ENCODE data around the gene NQO2.
A peak's percentile ranks its signal among the peaks of the same experiment; 100 is the strongest.

The NQO2 gene, protein sequence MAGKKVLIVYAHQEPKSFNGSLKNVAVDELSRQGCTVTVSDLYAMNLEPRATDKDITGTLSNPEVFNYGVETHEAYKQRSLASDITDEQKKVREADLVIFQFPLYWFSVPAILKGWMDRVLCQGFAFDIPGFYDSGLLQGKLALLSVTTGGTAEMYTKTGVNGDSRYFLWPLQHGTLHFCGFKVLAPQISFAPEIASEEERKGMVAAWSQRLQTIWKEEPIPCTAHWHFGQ

DNA sequence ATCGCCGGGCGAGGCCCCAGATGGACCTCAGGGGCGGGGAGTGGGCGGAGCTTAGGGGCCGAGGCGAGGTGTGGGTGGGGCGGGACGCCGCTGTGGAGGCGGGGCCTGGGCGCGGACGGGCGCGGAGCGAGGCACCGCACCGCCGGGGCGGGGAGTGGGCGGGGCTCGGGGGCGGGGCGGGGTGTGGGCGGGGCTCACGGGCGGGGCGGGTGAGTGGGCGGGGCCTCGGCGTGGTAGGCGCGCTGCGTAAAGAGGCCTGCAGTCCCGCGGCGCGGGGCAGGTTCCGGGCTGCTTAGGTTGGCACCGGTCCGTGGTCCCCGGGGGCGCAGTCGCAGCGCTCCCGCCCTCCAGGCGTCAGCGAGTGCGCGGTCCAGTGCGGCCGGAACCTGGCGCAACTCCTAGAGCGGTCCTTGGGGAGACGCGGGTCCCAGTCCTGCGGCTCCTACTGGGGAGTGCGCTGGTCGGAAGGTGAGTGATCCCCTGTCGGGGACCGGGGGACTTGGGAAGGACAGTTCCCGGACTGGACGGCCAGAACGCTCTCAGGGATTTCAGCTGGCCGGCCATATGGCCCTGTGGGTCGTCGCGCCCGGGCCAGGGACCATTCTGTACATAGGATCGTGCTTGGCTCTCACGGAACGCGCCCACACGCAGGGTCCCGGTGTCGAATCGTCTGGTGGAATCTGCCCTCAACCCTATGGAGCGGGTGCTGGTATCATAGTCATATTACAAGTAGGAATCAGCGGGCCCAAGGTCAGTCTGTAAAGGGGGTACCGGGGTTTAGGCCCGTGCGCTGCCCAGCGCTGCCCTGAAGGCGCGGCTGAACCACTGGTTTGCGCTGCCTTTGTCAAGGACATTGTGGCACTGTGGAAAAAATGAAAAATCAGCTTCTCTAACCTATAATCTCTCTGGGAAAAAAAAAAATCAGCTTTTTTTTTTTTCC lies at the start of gene NQO2:
TSS of gene NQO2 (plus strand) at position 277 of the 940 bp plus-strand sequence. CDS start 6,659 bp downstream, outside the sequence.
- no peak for DNase-seq

DNA sequence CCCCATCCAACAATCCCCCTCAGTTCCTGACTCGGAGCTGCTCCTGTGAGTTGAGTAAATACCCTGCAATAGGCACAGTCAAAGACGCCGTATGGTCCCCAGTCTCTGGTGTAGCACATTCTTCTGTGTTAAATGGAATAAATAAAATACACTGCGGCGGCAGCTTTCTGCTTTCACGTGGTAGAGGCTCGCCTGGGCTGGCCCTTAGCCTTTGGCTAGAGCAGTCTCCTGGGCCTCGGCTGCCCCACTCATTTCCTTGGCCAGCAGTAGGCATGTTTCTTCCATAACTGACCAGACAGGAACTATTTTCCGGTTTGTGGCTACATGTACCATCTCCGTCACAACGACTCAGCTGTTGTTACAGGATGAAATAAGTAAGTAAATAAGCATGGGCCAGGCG lies 49.0 kb upstream of the NQO2 start:
- DNase-seq, result no peak

DNA sequence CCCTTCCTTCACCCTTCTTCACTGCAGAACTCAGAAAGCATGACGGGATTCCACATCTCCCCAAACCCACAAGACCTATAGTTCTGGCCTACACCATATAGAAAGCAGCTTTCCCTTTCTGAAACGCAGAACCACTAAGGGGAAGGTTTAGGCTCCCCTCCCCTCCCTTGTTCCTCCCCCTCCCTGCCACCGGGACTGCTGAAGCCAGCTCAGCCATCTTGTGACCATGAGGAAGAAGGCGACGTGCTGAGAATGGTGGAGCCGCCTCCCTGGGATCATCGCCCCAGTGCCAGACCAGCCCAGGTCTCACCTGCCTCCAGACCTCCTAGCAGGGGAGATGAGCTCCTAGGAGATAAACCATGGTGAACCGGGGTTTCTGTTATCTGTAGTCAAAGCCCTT lies 48.0 kb upstream of the NQO2 start:
- no peak for DNase-seq

DNA sequence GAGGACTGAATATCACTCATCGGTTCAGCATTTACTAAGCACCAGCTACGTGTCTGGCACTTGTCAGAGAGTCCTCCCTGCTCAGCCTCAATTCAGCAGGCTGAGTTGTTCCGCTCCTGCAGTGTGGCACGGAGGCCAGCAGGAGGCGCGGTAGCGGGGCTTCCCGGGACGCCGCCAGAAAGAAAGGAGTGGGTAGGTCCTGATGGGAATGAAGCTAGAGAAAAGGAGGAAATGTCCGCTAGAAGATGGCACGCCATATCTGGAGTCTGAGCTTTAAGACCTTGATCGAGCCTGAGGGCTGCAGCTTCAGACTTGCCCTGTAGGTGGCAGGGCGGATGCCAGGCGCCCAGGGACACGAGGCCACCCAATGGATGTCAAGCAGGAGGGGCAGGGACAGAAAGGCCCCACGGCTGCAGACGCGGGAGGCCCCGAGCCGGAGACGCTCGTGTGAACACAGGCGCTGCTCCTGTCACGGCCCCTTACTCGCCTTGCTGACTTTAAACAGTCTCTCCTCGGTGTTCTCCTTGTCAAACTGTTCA lies 47.1 kb upstream of the NQO2 start:
- DNase-seq, result peak; percentile 29

DNA sequence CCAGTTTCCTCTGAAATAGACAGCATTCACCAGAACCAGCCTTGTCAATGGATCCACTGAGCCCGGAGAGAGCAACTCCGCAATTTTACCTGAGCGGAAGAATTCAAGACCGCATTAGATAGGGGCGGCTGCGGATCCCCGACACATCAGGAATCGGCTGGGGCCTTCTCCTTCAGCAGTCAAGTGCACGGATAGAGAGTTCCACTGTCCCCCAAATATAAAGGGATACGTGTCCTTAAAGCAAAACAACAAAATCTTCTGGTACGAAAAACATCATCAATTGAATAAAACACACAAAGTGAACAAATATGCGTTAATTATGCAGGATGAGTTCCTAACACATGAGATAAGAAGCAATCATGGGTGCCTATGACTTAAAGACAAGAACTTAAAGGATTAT lies 46.6 kb upstream of the NQO2 start:
- DNase-seq, result no peak

DNA sequence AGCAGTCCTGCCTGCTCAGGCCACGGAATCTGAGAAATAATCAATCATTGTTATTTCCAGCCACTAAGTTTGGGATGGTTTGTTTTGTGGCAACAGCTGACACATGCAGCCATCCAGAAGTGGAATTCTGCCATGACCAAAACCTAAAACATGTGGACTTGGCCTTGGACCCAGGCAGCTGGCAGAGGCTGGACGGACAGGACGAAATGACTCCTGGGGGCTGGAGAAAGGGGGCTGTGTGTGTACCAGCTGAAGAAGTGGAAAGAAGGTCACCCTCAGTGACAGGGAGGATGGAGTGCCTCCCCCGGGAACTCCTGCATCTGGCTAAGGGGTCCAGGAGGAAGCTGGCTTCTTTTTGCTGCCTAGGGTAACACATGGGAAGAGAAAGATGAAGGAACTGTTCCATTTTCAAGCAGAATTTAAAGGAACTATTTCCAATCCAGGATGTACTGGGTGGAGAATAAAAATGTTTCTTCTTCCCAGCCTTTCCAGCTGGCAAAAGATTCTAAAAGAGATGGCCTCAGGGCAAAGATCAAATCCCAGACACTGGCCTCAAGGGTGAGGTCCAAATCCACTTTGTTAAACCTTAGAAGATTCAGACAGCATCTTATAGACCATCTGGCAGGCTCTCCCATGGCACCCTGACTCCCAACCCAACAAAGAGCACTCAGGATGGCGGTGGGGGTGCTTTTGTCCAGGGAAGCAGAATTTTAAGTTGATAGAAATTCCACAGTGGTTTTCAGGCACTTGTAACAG lies 42.6 kb upstream of the NQO2 start:
- DNase-seq, result no peak

DNA sequence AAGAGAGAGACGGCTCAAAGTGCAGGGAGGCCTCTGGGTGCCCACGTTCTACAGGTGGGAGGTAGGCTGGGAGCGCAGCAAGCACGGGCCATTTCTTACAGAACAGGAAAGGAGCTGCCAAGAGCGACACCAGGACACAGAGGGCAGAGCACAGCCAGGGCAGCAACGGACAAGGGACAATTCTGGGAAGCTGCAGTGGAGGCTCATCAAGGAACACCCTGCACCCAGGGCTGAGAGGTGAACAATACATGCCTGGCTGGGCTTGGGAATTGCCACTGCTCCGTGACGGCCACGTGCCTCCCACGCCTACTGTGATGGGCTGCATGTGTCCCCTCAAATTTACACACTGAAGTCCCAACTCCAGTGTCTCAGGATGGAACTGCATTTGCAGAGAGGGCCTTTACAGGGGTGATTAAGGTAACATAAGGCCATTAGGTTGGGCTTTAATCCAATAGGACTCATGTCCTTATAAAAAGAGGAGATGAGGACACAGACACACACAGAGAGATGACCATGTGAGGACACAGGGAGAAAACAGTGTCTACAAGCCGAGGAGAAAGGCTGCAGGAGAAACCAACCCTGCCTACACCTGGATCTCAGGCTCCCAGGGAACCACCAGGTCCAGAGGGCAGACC lies 41.9 kb upstream of the NQO2 start:
- DNase-seq, result no peak

DNA sequence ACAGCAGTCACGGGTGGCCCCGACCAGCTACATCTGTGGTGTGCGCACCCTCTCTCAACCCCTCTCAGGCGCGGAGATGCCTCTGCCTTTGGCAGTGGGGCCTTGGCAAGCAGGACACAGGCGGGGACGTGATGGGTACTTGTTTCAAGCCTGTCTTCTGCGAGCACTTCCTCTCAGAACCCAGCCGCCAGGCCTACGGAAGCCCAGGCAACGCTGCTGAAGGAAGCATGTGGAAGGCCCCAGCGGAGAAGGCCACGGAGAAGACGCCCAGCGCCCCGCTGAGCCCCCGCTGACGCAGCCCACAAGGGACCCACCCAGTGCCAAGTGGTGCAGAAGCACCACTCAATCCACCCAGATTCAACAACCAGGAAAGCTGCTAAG lies 41.4 kb upstream of the NQO2 start:
- no peak for DNase-seq

DNA sequence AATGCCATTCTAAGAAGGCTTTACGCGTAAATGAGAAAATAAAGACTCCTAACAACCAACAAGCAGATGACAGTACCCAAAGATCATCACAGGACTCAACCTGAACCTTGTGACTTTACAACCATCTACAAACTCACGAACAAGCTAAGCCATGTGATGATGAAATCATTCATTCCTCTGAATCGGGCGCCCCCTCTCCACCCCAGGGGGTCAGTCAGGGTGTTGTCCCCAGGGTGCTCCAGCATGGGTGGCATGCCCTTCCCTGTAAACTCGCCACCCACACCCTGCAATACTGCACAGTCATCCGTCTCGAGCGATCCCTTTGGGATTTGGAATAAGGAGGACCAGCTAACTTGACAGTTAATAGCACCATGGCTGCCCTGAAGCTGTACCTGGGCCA lies 40.9 kb upstream of the NQO2 start:
- no peak for DNase-seq

DNA sequence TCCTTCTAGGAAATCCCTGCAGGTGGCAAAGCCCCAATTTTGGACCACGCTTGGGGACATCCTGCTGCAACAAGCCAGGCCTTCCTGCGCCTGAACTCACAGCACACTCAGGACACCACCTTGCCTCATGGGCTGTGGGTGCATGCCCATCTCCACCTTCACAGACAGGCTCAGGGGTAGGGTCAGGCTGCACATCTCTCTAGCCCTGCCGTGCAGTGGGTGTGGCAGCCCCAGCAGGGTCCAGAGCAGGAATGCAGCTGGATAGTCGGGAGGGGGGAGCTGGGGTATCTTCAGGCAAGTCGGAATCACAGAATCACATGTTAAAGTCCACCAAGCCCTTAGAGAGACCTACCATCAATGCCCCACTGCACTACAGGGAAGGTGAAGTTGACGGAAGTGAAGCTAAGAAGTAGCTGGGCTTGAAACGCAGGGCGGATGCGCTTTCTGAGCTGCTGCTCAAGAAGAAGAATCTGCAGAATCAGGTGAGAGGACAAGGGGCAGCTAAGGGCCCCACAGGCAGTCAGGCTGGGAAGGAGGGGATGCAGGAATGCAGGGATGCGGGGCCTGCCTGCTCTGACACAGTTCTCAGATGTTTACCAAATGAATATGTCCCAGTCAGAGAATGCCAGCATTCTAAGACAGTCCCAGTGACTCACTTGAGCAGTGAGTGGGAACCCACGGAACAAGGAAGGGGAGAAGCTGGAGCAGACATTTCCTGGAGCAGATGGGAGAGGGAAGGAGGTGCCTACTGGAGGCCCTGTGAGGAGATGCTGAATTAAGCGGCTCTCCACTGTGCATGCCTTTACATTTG lies 39.6 kb upstream of the NQO2 start:
- DNase-seq, result no peak

DNA sequence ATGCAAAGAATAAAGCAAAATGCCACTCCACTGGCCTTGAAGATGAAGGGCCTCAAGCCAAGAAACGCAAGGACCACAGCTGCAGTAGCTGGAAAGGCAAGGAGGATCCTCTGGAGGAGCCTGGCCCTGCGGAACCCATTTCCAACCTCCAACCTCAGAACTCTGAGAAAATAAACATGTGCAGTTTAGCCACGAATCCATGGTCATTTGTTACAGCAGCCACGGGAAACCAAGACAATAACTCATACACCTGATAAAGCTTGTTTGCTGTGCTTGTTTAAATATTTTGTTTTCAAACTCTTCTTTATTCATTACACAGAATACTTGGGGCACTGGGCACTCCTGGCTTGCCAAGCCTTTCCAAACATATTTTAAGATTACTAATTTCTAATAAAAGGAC lies 38.8 kb upstream of the NQO2 start:
- DNase-seq, result no peak

DNA sequence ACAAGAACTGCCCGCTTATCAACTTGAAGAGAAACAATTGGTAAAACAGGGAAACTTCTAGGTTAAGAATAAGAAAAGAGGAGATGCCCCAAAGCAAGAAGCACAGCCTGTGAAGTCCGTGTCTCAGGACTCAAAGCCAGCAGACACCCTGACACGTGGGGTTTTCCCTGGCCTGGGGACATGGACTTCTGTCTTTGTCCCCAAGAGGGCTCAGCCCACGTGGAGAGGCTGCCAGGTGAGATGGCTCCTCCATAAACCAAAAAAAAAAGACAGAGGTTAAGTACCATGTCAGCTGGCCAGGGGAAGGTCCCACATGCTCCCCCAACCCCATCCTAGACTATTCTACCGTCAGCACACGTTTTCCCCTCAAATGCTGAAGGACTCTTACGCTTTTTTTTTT lies 38.2 kb upstream of the NQO2 start:
- DNase-seq, result no peak

DNA sequence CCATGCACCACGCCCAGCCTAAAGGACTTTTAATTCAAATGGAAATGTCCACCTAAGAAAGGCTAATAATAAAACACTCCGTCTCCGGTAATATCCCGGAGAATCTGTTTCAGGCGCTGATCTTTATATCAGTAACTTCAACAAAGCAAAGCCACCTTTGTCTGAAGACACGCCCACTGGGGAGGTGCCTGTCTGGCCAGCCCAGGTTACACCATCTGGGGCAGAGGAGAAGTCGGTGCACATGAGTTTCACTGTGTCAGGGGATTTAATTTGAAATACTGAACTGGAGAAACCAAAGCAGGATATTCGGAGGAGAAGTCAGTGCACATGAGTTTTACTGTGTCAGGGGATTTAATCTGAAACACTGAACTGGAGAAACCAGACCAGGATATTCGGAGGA lies 37.7 kb upstream of the NQO2 start:
- no peak for DNase-seq

DNA sequence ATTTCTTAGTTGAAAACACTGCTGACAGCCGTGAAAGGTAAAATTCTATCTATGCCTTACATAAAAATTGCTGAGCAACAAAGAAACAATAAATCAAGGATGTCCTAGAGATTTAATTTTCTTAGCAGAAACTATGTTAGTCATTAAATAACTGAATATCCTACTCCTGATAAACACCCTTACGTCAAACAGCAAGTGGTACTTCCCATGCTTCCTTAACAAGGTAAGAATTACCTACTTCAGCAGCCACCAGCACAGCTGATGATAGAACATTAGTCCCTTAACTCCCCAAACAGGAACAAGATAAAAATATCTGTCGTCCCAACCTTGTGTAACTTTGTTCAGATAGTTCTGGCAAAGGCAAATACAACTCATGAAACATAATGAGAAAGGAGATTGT lies 37.1 kb upstream of the NQO2 start:
- no peak for DNase-seq

DNA sequence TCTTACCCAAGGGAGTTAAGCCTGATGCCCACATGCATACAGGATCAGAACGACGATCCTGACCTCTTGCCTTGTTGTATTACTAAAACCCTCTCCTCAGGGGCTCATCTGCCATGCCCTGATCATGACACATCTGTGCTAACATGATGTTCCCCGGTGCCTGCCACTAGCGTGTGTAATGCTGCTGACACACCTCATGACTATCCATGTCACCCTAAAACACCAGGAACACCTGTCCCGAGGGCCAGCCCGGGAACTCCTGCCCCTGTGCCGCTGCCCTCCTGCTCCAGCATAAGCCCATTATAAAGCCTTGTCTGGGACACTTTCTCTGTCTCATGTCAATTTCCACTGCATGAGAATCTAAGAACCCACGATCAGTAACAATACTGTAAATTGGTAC lies 35.9 kb upstream of the NQO2 start:
- no peak for DNase-seq

DNA sequence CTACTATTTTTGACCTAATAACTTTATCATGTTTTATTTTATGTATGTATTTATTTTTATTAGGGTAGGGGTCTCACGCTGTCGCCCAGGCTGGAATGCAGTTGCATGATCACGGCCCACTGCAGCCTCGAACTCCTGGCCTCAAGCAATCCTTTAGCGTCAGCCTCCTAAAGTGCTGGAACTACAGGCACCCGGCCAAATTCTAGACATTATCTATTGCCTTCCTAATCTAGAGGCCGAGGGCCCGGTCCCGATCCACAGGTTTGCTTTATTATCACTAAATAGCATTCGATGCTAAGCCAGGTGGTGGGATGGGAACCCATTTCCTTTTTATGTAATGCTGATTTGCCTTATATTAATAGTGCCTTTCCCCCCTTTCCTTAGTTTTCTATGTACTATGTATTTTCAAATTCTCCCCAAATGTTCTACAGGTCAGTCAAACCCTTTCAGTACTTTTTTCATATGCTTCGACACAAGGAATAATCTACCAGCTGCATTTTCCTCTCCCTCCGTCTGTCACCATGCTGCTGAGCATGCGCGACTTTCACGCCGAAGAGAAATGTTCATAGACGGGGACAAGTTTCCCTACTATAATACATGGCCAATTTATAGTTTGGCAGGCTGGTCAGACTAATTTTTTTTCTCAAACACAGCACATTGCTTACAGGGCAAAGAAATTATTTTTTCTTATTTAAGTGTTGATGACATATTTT lies 34.7 kb upstream of the NQO2 start:
- DNase-seq, result no peak

DNA sequence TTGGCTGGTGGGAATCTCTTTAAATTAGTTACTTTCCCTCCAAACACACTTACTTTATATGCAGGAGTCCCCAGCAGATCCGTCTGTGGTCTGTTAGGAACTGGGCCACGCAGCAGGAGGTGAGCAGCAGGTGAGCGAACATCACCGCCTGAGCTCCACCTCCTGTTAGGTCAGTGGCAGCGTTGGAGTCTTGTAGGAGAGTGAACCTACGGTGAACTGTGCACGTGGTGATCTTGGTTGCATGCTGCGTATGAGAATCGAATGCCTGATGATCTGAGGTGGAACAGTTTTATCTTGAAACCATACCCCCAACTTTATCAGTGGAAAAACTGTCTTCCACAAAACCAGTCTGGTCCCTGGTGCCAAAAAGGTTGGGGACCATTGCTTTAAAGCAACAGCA lies 33.3 kb upstream of the NQO2 start:
- DNase-seq, result no peak

DNA sequence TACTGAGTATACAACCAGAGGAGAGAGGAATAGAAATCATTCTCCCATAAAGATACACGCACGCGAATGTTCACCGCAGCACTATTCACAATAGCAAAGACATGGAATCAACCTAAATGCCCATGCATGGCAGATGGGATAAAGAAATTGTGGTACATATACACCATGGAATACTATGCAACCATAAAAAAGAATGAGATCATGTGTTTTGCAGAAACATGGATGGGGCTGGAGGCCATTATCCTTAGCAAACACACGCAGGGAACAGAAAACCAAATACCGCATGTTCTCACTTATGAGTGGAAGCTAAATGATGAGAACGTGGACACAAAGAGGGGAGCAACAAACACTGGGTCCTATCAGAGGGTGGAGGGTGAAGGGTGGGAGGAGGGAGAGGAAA lies 31.8 kb upstream of the NQO2 start:
- DNase-seq, result no peak

DNA sequence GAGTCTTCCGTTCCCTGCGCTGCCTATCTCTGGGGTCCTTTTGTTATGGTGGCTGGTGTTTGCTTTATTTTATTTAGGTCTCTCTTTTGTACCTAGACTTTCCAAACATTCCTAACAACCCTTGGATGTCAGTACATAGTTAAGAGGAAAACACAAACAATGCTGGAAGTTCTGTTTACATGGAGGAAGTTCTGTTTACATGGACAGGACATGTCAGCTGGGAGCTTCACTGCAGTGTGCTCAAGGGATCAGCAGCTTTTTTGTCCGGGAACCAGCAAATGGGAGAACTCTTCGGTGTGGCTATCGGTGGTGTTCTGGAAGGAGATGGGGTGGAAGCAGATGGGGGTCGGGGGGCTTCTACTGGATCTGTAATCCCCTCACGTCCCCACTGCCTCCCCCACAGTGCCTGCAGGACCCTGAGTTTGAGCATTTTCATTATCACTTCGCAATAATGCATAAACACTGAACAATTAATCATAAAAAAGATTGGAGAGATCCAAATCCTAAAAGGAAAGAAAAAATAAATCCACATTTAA lies 31.0 kb upstream of the NQO2 start:
- no peak for DNase-seq

DNA sequence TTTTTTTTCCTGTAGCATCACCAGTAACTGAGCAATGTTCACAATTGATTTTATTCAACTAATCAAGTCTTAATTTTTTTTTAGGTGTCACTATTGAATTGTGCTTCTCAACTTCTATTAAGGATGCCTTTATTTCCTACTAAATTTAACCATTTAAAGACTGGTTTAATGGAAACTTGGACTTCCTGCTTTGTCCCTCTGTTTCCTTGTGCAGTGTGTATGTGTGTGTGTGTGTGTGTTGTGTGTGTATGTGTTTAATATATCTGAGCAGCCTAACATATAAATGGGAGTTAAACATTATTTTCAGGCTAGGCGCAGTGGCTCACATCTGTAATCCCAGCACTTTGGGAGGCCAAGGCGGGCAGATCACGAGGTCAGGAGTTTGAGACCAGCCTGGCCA lies 30.1 kb upstream of the NQO2 start:
- no peak for DNase-seq

DNA sequence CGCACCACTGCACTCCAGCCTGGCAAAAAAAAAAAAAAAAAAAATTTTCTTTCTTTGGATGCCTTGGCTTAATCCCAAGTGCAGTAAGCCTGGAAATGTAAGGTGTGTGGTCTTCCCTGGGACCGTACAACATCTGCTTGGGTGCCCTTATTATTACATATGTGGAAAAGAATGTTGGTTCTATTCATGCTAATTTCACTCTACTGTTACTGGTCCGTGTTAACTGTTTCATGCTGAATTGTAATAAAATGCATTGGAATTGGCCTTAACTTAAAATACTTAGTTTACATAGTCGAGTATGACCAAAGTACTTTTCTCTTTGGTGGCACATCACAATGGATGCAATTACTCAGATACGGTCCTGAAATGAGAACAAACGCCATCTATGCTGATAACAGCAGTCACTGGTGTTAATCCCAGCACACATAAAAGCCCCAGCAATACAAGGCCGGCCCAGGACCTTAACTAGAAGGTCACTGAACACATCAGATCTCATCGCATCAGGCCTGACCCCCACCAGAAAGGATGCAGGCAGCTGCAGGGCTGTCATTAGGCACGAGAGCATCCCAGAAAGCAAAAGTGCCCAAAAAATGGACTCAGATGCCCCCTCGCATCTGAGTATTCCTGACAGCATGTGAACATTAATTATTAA lies 29.5 kb upstream of the NQO2 start:
- DNase-seq, result no peak
